Large intestine (tissue), 3 donors: ENCODE results near the gene SLC22A1. TPM values are rescaled to one million over a fixed set of nuclear protein-coding genes. Genes with fewer than 3 reads are reported as not detected.
A peak's percentile ranks its signal among the peaks of the same experiment; 100 is the strongest.

Source experiments
- DNase-seq, 2 donors: peaks; one replicate each; pipeline versions ENCODE4 v3.0.0 to v3.0.0-alpha.2; 2013
- H3K27ac ChIP-seq: one replicate; pipeline ENCODE4 v1.5.1; 2013; ENCODE audit warnings: low read length
- H3K27me3 ChIP-seq: 2 replicates; pipeline ENCODE4 v1.6.1; 2013; ENCODE audit warnings: low read length; ENCODE audit not compliant: control insufficient read depth, insufficient read depth
- H3K36me3 ChIP-seq: 2 replicates; pipeline ENCODE4 v1.6.1; 2013; ENCODE audit warnings: low read length; ENCODE audit not compliant: control insufficient read depth, insufficient read depth
- H3K4me1 ChIP-seq: one replicate; pipeline ENCODE4 v1.6.1; 2013; ENCODE audit warnings: low read length; ENCODE audit not compliant: control insufficient read depth, insufficient read depth
- H3K4me3 ChIP-seq: one replicate; pipeline ENCODE4 v1.5.1; 2013; ENCODE audit warnings: low read length
- H3K9me3 ChIP-seq: one replicate; pipeline ENCODE4 v1.6.1; 2013; ENCODE audit warnings: mild to moderate bottlenecking, low read depth, low read length, moderate library complexity; ENCODE audit not compliant: control insufficient read depth
- WGBS: methylation state at CpG from one replicate; pipeline ENCODE4 v1.1.5; 2013; ENCODE audit warnings: low lambda C conversion rate; ENCODE audit not compliant: insufficient coverage; 5-methylcytosine and 5-hydroxymethylcytosine counted together
- polyA plus RNA-seq: library from polyadenylated mRNA; unstranded; fragments of 120-200 nt; gene quantifications from one replicate; pipeline ENCODE4 v1.2.1, GENCODE V29; 2013

The SLC22A1 gene
- polyA plus RNA-seq, 1 donor = 0.57 TPM

DNA sequence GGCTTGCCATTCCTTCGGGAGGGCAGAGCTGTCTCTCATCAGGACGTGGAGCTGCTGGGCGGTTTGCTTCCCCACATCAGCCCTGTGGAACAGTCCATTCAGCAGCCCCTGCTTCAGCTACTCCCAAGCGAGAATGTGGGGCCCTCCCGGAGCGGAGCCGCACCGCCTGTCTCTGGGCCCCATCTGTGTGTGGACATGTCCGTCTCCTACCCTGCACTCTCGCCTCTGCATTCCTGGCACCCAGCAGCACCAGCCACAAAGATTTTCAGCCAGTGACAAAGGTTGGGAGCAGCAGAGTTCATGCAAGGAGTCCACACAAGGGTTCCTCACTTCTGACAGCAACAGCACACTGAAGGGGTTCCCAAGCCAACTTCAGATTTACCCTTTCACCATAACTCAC, 29.0 kb upstream of the SLC22A1 start:
- no CpG with 5 or more reads among the region's 10 CpGs for WGBS
- no peak overlapping the region for H3K27ac ChIP-seq
- peaks cover 83% of the 10 kb centered on the region for H3K36me3 ChIP-seq

DNA sequence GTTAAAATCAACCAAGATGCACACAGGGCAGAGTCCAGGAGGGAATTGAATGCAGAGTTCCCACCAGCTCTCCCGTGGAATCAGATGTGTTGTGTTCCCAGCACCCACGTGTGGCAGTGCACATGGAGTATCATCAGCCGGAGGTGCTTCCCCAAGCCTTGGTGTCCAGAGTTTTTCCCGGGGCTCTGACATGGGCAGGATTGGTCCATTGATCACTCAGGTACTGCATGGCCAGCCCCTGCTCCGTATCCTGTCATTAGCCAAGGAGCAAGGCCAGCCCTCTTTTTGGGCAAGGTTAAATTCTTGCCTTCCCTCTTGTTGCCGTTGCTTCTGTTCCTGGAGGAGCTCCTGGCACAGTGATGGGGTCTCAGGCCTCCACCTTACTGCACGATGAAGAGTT, 28.6 kb upstream of the SLC22A1 start:
- Histone ChIP-seq H3K36me3 (peaks cover 84% of the 10 kb centered on the region), H3K4me3 (no peak overlapping the region)
- WGBS = no CpG with 5 or more reads among the region's 7 CpGs

More for the DNA sequence above, 29.0 kb upstream of the SLC22A1 start:
- H3K4me1 ChIP-seq = peaks cover 30% of the 10 kb centered on the region
- H3K9me3 ChIP-seq = no peaks in the 10 kb centered on the region
- no peak overlapping the region for H3K4me3 ChIP-seq
- DNase-seq = peak in 1 of 2 donors; percentile 47
- no peaks in the 10 kb centered on the region for H3K27me3 ChIP-seq

DNA sequence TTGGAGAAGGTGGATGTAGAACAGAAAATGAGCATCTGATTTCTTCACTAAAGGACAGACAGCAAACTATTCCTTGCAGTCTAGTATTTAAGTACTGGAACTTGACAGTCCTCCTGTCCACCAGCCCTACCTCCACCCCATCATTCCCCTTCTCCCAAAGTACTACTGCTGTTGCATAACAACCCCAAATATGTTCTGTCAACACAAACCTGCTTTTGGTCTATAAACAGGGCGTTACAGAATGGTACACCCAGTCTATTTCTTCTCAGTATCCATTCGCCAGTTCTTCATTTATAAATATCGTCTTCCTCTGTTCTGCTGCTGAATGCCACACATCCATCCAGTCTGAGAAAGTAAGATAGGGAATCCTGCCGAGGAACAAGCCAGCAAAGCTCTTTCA, 27.7 kb upstream of the SLC22A1 start:
- 93% methylated on average over 4 of the region's 4 CpGs for WGBS
- Histone ChIP-seq H3K36me3 (peaks cover 84% of the 10 kb centered on the region), H3K27me3 (no peaks in the 10 kb centered on the region), H3K27ac (no peak overlapping the region), H3K4me1 (peaks cover 30% of the 10 kb centered on the region), H3K9me3 (no peaks in the 10 kb centered on the region), H3K4me3 (no peak overlapping the region)
- no peak for DNase-seq

More for the DNA sequence above, 28.6 kb upstream of the SLC22A1 start:
- Histone ChIP-seq H3K27ac (no peak overlapping the region), H3K27me3 (no peaks in the 10 kb centered on the region), H3K9me3 (no peaks in the 10 kb centered on the region), H3K4me1 (peaks cover 30% of the 10 kb centered on the region)
- no peak for DNase-seq

DNA sequence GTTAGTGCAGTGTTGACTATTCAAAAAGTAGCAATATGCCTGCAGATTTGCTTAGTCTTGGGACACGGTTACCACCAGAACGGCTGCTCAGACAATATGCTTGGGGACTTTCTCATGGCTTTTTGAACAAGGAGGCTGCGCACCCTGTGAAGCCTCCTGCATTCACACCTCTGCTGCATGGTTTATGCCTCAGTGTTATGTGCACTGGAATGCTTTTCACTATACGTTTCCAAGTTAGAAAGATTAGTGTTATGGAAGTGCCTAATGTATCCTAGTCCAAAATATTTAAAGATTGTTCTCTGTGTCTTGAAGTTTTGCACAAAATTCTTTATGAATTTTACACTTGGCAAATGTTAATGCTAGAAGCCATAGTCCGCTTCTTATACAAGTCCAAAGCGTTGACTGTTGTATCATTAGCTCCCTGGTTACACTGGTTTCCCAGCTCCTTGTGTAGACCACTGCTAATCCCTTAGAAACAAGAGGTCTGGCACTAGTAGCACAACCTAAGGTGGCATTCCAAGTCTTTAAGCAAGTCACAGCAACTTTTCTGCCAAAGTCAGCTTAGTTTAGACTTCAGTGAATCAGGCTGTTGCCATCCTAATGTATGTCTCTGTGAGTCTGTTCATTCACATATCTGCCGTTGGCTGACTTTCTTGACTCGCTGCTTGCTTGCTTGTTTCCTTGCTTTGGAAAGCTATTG, 26.3 kb upstream of the SLC22A1 start:
- no CpG with 5 or more reads among the region's 8 CpGs for WGBS
- Histone ChIP-seq H3K27ac (no peak overlapping the region), H3K36me3 (peaks cover 71% of the 10 kb centered on the region), H3K9me3 (no peaks in the 10 kb centered on the region), H3K4me1 (peaks cover 19% of the 10 kb centered on the region), H3K27me3 (no peaks in the 10 kb centered on the region), H3K4me3 (no peak overlapping the region)
- DNase-seq = no peak

DNA sequence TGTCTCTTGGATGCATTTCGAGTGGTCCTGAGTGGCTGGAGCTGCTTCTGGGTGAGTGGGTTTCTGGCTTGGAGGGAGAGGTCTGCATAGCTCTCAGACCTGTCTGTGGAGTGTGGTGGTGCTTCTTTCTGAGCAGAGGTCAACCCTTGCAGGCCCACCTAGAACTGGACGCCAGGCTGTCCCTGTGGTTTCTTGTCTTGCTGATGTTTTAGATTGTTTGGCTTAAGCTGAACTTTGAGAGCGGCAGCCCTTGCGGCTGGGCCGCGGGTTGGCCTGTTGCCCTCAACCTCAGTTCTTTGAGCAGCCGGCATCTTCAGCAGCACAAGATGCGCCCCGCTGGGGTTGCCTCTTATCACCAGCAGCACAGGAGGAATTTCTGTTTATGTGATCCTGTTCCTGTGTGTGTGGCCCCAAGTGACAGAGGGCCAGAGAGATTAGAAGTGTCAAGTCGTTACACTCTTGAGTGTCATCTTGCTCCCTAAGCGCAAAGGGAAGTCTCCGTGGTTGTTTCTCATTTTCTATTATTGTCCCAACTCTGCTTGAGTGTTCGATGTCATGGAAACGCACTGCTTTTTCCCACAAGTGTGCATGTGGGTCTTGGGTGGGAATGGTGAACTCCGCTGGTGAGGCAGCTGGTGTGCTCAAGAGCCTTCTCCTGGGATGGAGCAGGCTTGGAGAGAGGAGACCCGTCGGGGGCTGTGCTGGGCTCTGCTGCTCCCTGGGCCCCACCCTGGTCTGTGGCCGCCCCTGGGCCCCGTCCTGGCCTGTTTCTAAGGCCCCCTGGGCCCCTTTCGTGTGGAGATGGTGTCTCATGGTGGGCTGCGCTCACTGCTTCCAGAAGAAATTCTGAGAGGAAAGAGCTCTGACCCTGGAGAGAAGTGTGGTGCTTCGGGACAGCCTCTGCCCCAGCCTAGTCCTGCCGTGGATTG, 20.1 kb upstream of the SLC22A1 start:
- Histone ChIP-seq H3K36me3 (peaks cover 73% of the 10 kb centered on the region), H3K4me1 (no peaks in the 10 kb centered on the region), H3K4me3 (no peak overlapping the region), H3K9me3 (no peaks in the 10 kb centered on the region), H3K27ac (no peak overlapping the region), H3K27me3 (no peaks in the 10 kb centered on the region)
- WGBS = no CpG with 5 or more reads among the region's 23 CpGs
- peak in 1 of 2 donors; percentile 31 for DNase-seq

DNA sequence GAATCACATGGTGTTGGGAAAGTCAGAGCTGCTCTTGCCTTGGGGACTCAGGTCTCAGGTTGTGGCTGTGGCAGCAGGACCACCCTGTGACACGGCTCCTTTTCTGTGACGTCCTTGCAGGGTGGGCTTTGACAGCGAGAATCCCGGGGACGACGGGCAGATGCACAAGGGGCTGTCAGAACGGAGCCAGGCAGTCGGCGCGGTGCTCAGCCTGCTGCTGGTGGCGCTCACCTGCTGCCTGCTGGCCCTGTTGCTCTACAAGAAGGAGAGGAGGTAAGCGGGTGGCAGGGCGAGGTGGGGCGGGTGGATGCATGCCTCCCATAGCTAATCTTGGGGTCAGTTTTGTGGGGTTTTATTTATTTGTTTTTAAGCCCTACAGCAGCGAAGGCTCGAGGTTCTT, 19.2 kb upstream of the SLC22A1 start:
- Histone ChIP-seq H3K9me3 (no peaks in the 10 kb centered on the region), H3K27ac (no peak overlapping the region), H3K27me3 (no peaks in the 10 kb centered on the region), H3K36me3 (peaks cover 71% of the 10 kb centered on the region), H3K4me3 (no peak overlapping the region), H3K4me1 (no peaks in the 10 kb centered on the region)
- 100% methylated on average over 2 of the region's 16 CpGs for WGBS
- no peak for DNase-seq

DNA sequence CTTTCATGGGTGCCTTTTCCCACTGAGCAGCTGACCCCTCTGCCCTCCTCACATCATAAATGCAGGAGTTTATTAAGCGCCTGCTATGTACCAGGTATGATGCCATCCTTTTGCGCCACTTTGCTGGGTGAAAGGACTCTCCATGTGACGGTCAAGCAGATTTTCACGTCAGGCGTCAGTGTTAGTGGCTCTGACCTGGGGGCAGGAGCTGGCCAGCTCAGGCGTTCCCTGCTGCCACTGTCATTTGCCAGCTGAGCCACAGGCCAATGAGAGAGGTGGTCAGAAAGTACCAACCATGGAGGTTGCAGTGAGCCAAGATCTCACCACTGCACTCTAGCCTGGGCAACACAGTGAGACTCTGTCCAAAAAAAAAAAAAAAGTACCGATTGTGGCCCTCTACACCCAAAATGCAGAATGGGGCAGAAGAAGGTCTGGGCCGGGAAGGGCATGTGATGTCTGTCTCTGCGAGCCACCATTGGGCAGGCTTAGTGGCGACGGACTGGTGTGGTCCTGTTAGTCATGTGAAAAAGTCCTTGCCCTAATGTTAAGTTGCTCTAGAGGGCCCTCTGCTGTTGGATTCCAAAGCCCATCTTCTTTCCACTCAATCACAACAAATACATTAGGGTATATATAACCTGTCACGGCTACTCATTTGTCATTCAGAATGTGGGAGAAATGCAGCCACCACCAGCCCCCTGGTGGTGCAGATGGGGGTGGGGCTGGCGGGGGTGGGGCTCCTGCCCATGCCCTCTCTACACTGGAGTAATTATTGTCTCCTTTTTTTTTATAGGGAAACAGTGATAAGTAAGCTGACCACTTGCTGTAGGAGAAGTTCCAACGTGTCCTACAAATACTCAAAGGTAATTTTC, 18.4 kb upstream of the SLC22A1 start:
- no CpG with 5 or more reads among the region's 14 CpGs for WGBS
- Histone ChIP-seq H3K27me3 (no peaks in the 10 kb centered on the region), H3K36me3 (peaks cover 69% of the 10 kb centered on the region), H3K4me3 (no peak overlapping the region), H3K4me1 (no peaks in the 10 kb centered on the region), H3K27ac (no peak overlapping the region), H3K9me3 (no peaks in the 10 kb centered on the region)
- DNase-seq = peak in 1 of 2 donors; percentile 26

DNA sequence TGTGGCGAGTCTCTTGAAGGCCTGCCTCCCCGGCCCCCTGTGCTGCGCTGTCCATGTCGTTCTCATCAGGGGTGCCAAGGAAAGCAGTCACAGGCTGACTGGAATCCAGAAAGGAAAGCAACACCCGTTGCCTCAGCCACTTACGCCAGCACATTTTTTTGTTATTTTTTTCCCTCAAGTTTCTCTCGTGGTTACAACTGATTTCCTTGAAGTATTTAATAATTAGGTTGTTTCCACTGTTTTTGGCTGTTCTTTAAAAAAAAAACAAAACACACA, 17.9 kb upstream of the SLC22A1 start:
- no peak overlapping the region for H3K27ac ChIP-seq
- no peaks in the 10 kb centered on the region for H3K27me3 ChIP-seq
- H3K9me3 ChIP-seq = no peaks in the 10 kb centered on the region
- no peaks in the 10 kb centered on the region for H3K4me1 ChIP-seq
- H3K36me3 ChIP-seq = peaks cover 66% of the 10 kb centered on the region
- WGBS = 79% methylated on average over 2 of the region's 7 CpGs
- H3K4me3 ChIP-seq = no peak overlapping the region
- DNase-seq = no peak

DNA sequence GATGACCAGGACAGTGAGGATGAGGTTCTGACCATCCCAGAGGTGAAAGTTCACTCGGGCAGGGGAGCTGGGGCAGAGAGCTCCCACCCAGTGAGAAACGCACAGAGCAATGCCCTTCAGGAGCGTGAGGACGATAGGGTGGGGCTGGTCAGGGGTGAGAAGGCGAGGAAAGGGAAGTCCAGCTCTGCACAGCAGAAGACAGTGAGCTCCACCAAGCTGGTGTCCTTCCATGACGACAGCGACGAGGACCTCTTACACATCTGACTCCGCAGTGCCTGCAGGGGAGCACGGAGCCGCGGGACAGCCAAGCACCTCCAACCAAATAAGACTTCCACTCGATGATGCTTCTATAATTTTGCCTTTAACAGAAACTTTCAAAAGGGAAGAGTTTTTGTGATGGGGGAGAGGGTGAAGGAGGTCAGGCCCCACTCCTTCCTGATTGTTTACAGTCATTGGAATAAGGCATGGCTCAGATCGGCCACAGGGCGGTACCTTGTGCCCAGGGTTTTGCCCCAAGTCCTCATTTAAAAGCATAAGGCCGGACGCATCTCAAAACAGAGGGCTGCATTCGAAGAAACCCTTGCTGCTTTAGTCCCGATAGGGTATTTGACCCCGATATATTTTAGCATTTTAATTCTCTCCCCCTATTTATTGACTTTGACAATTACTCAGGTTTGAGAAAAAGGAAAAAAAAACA, 16.6 kb upstream of the SLC22A1 start:
- peaks cover 65% of the 10 kb centered on the region for H3K36me3 ChIP-seq
- no peaks in the 10 kb centered on the region for H3K9me3 ChIP-seq
- H3K27me3 ChIP-seq = no peaks in the 10 kb centered on the region
- no peaks in the 10 kb centered on the region for H3K4me1 ChIP-seq
- no peak overlapping the region for H3K27ac ChIP-seq
- H3K4me3 ChIP-seq = no peak overlapping the region
- no peak for DNase-seq
- 100% methylated on average over 3 of the region's 20 CpGs for WGBS

DNA sequence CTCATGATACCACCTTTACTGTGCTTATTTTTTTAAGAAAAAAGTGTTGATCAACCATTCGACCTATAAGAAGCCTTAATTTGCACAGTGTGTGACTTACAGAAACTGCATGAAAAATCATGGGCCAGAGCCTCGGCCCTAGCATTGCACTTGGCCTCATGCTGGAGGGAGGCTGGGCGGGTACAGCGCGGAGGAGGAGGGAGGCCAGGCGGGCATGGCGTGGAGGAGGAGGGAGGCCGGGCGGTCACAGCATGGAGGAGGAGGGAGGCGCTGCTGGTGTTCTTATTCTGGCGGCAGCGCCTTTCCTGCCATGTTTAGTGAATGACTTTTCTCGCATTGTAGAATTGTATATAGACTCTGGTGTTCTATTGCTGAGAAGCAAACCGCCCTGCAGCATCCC, 15.6 kb upstream of the SLC22A1 start:
- Histone ChIP-seq H3K4me3 (no peak overlapping the region), H3K27me3 (no peaks in the 10 kb centered on the region), H3K4me1 (no peaks in the 10 kb centered on the region), H3K9me3 (no peaks in the 10 kb centered on the region), H3K36me3 (peaks cover 68% of the 10 kb centered on the region), H3K27ac (no peak overlapping the region)
- no peak for DNase-seq
- 100% methylated on average over 3 of the region's 14 CpGs for WGBS
